Right renal cortex interstitium (tissue), 3 donors: ENCODE measurements around the gene RBM28. TPM values are rescaled to one million over a fixed set of nuclear protein-coding genes. Genes with fewer than 3 reads are reported as not detected.

Source experiments
- DNase-seq, 3 donors: peaks; one replicate each; pipeline ENCODE4 v3.0.0-alpha.2; 2013; ENCODE audit warnings: low read depth in 3 of 3, low spot score in 2 of 3
- polyA plus RNA-seq, 3 donors: library from polyadenylated mRNA; unstranded; fragments of 120-200 nt; gene quantifications; one replicate each; pipeline ENCODE4 v1.2.1, GENCODE V29; 2013; ENCODE audit not compliant: insufficient read length in 3 of 3

Gene RBM28
- polyA plus RNA-seq, 3 donors = 43.2 to 49.0 (median 44.7) TPM

DNA sequence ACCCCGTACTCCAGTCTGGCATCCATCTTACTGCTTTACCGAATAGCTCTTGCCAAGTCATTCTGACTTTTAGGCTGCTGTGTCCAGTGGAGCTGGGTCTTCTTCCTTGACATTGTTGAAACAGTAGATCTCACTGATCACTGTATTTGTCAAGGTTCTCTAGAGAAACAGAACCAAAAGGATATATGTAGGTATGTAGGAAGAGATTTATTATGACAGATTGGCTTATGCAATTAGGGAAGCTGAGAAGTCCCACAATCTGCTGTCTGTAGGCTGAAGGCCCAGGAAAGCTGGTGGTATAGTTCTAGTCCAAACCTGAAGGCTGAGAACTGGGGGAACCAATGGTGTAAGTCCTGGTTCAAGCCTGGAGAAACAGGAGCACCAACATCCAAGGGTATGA is 29.9 kb upstream of the RBM28 start:
- no peak for DNase-seq

DNA sequence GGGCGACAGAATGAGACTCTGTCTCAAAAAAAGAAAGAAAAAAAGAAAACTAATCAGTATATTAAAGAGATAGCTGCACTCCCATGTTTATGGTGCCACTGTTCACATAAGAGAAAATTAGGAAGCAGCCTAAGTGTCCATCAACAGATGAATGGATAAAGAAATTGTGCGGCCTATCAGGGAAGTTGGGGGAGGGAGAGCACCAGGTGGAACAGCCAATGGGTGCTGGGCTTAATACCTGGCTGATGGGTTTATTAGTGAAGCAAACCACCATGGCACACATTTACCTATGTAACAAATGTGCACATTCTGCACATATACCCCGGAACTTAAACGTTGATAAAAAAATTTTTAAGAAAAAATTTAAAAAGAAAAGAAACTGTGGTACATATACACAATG is 26.8 kb upstream of the RBM28 start:
- DNase-seq = no peak

DNA sequence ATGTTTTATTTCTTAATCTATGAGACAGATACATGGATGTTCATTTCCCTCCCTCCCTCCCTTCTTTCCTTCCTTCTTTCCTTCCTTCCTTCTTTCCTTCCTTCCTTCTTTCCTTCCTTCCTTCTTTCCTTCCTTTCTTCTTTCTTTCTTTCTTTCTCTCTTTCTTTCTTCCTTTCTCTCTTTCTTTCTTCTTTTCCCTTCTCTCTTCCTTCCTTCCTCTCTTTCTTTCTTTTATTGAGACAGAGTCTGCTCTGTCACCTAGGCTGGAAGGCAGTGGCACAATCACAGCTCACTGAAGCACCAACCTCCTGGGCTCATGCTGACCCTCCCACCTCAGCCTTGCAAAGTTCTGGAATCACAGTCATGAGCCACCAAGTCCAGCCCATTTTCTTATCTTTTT is 23.3 kb upstream of the RBM28 start:
- no peak for DNase-seq

GRCh38 chr7:128366300-128366699 is 22.6 kb upstream of the RBM28 start:
- no peak for DNase-seq

DNA sequence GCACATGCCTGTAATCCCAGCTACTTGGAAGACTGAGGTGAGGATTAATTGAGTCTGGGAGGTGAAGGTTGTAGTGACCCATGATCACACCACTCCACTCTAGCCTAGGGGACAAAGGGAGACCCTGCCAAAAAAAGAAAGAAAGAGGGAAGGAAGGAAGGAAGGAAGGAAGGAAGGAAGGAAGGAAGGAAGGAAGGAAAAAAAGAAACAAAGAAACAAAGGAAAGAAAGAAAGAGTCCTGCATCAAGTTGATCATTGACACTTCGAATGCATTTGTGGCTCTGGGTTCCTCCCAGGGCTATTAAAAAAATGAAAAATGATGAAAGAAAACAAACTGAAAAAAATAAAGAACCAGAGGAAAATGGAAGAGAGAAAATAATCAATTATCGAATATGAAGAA is 21.7 kb upstream of the RBM28 start:
- DNase-seq = no peak

- DNase-seq = no peak
Observed at GRCh38 chr7:128364166-128364870, 20.6 kb upstream of the RBM28 start.

DNA sequence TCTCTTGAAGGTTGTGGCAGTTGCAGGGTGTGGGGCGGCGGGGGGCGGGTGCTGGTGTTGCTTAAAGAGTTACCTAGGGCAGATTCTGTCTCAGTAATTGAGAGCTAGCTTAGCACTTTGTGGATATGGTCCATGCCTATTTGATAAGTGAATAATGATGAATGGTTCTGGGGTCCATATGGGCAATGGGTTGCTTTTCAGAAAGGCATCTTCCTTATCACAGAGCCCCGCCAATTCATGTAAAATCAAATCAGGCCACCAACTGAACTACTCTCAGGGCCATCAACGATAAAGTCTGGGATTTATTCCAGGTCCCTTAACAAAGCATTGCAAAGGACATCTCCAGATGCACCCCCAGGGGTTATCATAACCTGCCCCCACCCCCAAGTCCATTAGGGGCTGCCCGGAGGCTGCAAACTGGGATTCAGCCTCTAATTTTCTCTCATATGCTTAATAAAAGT is 19.6 kb upstream of the RBM28 start:
- DNase-seq = no peak

- no peak for DNase-seq
Observed at GRCh38 chr7:128362670-128363069, 19.0 kb upstream of the RBM28 start.

DNA sequence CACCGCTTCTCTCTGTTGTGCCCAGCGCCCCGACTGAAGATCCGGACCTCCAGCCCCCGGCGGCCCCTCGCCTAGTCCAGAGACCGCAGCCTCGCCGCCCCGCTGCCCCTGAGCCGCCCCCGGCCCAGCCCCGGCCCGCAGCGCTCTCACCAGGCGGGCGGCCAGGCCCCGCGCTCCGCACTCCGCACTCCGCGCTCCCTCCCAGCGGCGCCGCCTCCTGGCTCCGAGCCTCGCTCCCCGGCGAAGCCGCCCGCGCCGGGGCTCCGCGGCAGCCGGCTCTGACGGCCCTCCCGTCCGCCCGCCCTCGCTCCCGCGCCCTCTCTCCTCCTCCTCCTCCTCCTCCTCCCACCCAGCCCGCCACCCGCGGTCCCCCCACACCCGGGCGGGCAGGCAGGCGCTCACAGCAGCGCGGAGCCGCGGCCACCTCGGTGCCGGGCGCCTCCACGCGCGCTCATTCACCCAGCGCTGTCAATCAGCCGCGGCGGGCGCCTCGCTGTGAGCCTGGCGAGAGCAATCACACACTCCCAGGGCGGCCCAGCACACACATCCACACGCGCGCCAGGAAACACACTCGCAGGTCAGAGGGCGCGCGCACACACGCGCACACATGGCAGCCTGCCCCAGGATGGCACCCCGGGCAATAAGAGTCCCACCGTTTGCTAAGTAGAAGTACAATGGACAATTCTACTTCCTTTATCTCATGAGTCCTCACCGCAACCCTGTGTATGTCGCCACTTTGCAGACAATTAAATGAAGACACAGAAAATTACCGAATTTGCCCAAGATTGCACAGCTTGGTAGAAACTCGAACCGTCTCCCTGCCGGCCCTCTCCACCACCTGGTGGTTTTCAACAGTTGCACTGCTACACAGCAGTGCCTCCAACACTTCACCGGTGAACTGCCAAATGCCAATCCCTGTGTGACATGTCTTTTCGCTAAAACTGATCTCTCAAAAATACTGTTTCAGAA is 18.0 kb upstream of the RBM28 start, which contains the start of gene PRRT4:
PRRT4 (minus strand) TSS at position 280 of the 969 bp plus-strand sequence.
- no peak for DNase-seq

- no peak for DNase-seq
Observed at GRCh38 chr7:128360359-128360678, 16.6 kb upstream of the RBM28 start.

DNA sequence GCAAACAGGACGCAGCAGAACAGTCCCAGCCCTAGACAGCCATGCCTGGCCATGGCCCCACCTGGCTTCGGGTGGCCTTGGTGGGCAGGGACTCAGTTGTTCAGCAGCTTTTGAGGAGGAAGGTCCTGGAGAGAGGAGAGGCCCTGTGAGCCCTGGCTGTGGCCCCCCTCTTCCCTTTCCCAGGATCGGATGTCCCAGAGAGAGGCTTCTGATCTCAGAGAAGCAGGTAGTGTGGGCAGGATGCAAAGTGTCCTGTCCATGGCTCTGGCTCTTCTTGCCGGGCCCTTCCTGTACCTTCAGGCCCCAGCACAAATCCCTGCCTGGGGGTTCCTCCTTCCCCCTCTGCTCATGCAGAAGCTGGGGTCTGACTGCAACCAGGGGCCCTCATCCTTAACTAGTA is 16.2 kb upstream of the RBM28 start:
- DNase-seq = no peak

DNA sequence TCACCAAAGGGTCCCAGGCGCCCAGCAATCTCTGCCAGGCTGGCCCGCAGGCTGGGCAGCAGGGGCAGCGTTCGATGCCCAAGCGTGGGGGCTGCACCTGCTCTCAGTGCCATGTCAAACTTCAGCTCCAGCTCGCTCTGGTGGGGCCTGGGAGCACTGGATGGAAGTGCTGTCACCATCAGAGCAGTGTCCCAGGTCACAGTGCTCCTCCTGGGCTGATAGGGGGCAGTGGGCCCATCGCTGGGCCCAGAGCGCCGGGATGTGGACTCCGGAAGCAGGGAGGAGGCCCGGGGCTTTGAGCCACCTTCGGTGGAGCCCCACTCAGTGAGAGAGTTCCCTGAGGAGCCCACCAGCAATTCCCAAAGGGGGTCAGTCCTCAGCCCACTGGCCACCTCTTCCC is 15.6 kb upstream of the RBM28 start:
- no peak for DNase-seq

GRCh38 chr7:128358233-128358632 is 14.5 kb upstream of the RBM28 start:
- no peak for DNase-seq

DNA sequence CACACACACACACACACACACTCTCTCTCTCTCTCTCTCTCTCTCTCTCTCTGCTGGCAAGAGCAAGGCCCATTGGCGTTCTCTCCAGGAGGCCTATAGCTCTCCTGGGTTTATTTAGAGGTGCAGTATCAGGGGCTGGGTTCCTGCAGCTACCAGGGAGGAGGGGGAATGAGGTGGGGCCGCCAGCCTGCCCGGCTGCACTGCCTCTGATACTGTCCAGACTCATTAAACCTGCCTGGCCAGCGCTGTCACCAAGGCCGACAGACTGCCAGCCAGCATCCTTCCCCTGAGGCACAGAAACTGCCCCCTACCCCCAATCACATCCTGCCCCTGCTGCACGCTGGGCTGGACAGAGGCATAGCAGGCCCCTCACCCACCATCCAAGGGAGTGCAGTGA is 13.5 kb upstream of the RBM28 start:
- DNase-seq = no peak

DNA sequence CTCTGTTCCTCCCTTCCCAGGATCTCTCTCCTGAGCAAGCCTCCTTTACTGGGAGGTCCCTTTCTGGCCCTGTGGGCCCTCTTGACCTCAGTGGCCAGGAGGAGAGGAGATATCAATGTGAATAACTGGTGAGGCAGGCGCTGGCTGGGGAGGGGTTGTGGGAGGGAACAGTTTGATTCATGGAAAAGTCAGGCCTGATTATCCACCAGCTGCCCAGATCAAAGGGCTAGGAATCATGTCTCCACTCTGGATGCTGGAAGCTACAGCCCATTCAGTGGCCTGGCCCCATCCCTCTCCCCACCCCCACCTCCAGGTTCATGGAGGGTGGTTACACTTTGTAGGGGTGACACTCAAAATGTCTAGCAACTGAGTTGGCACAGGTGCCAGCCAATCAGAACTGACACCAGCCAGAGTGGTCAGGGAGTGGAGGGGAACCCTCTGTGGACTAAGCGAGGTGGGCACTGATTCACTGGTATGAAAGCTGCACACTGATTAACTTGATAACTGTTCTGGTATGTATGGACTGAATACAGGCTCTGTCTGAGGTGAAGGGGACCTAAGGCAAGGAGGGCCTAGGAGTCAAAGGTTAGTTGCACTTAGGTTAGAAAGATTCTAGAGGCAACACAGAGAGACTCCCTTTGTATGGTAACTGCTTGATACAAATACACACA is 13.0 kb upstream of the RBM28 start:
- no peak for DNase-seq

DNA sequence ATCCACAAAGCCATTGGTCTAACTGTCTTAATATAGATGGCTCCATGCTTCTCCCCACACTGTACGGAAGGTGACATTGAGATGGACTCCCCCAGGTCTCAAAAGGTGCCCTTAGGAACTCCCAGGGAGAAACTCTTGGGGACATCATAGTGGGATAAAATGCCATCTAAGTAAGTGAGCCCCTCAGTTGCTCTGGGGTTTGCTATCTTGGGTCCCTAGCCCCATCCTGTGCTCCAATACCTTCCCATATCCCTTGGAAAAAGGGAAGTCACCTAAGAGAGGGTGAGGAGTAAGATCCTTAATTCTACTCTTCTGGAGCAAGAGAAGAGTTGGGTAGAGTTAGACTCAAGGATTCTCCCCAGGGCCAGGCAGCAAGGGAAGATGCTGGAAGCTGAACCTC is 9.9 kb upstream of the RBM28 start:
- no peak for DNase-seq

DNA sequence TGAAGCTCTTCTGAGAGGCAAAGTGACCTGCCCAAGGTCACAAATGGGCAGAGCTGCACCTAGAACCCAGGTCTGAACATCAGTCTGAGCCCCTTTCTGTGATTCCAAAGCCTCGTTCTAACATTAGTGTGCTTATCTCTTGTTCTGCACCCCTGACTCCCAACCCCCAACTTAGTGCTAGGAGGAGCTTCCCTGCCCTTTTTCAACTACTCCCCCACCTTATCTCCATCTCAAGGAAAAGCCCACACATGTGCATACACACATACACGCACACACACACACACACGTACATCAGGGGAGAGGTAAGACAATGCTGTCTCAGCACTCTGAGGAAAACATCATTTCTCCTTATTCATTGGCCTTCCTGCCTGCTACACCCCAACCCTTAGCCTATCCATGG is 9.5 kb upstream of the RBM28 start:
- no peak for DNase-seq

GRCh38 chr7:128352636-128353035 is 8.9 kb upstream of the RBM28 start:
- DNase-seq = no peak

DNA sequence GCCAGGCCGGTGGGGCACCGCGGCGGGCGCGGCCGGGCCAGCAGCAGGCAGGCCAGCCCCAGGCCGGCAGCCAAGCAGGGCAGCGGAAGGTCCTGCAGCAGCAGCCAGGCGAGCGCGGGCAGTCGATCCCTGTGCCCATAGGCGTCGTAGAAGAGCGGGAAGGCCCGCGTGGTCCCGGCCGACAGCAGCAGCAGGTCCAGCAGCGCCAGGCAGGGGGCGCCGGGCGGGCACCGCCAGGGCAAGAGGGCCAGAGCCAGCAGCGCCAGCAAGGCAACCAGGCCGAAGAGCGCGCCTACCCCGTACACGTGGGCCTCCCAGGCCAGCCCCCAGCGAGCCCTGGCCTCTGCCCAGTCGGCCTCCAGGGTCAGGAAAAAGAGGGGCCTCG is 8.4 kb upstream of the RBM28 start:
- no peak for DNase-seq

DNA sequence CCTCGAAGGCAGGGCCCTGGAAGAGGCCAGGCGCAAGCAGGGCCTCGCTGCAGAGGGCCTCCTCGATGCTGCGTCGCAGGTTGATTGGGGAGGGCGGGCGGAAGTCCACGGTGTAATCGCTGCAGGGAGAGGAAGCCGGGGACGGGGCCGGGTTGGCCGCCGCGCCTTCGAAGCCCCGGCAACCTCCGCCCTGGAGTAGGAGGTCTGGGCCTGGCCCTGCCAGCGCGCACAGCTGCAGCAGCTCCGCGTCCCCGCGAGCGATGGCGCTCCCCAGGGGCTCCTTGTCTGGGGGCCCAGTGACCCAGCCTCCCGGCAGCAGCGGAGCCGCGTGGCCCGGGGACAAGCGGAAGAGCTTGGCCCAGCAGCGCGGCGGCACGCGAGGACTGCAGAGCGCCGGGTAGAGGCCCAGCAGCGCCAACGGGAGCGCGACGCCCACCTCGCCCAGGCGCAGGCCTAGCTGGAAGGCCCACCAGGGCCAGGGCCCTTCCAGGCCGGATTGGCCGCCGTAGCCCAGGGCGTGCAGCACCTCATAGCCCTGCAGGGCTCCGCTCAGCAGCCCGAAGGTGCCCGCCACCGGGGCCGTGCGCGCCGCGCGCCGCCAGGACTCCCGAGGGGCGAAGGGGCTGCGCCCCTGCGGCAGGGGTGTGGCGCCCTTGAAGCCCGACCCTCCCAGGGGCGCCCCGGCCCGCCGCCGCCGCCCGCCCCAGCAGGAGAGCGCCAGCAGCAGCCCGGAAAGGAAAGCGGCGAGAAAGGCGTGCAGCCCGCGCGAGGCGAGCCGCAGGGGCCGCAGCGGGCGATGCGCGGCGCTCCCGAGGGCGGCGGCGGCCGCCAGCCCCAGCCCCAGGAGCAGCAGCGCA is 7.8 kb upstream of the RBM28 start:
- no peak for DNase-seq
